PFSK-1 (cell line): Measurements from ENCODE around the gene ENTREP3.

Experiments used
- FOXP2 ChIP-seq: optimal IDR thresholded peaks from 2 replicates; pipeline ENCODE3; 2011; ENCODE audit warnings: borderline replicate concordance, control low read depth, inconsistent platforms; ENCODE audit not compliant: insufficient read depth; ENCODE audit errors: extremely low read length, extremely low read depth
- POLR2AphosphoS5 ChIP-seq: IDR thresholded peaks from 2 replicates; pipeline ENCODE4 v1.6.1; 2012; ENCODE audit warnings: low read depth, mild to moderate bottlenecking, control low read depth, low read length, moderate library complexity
- SIN3A ChIP-seq: IDR thresholded peaks from 2 replicates; pipeline ENCODE4 v1.6.1; 2012; ENCODE audit warnings: mild to moderate bottlenecking, low read length, moderate library complexity, borderline replicate concordance; ENCODE audit not compliant: insufficient read depth
- TAF1 ChIP-seq: IDR thresholded peaks from 2 replicates; pipeline ENCODE4 v1.6.1; 2012; ENCODE audit warnings: low read length, control low read depth, borderline replicate concordance; ENCODE audit not compliant: insufficient read depth
- TF ChIP-seq, protein P1 (sequence below), 2 experiments: IDR thresholded peaks; 2 replicates each; pipeline versions ENCODE4 v1.6.1 to v1.8.0; 2011 to 2012; ENCODE audit warnings: low read depth in 2 of 2, low read length in 2 of 2, control low read depth in 1 of 2, inconsistent platforms in 1 of 2, mild to moderate bottlenecking in 1 of 2, moderate library complexity in 1 of 2; ENCODE audit not compliant: insufficient read depth in 1 of 2

DNA sequence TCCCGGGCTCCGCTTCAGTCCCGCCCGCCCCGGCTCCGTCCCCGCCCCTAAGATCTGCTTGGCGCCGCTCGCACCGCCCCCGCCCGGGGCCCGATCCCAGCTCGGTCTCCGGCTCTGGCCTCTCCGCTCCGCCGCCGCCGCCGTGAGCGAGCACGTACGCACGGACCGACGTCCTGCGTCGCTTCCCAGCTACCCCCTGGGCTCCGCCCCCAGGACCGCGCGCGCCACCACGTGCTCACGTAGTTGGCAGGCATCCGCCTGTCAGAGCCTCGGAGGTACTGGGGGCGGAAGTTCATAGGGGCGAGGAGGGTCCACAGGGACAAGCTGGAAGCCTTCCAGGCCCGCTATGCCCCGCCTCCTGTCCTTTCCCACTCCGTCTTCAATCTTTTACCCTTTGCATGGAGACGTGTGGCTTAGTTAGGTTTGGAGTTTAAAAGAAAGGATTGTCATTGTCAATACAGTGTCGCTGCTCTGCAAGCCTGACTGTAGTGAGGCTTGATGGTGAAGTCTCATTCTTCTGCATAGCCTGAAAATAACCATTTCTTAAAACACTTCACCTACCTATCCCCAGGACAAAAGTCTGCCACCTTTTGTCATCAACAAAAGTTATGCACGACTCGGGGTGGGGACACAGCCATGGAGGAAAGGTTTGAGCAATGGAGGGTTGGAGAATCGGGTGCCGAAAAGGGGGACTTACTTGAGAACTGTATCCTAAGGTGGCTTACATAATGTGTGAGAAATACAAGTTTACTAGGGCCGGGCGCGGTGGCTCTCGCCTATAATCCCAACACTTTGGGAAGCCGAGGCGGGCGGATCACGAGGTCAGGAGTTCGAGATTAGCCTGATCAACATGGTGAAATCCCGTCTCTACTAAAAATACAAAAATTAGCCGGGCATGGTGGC is 18.3 kb upstream of the ENTREP3 start, which contains the start of gene CLK2:
- TF ChIP-seq FOXP2 (peak; percentile 96), SIN3A (peak; percentile 84; the same call in 1 of the 2 replicates), POLR2AphosphoS5 (peak; percentile 84), TAF1 (peak; percentile 67)
- TF ChIP-seq, protein P1, sequence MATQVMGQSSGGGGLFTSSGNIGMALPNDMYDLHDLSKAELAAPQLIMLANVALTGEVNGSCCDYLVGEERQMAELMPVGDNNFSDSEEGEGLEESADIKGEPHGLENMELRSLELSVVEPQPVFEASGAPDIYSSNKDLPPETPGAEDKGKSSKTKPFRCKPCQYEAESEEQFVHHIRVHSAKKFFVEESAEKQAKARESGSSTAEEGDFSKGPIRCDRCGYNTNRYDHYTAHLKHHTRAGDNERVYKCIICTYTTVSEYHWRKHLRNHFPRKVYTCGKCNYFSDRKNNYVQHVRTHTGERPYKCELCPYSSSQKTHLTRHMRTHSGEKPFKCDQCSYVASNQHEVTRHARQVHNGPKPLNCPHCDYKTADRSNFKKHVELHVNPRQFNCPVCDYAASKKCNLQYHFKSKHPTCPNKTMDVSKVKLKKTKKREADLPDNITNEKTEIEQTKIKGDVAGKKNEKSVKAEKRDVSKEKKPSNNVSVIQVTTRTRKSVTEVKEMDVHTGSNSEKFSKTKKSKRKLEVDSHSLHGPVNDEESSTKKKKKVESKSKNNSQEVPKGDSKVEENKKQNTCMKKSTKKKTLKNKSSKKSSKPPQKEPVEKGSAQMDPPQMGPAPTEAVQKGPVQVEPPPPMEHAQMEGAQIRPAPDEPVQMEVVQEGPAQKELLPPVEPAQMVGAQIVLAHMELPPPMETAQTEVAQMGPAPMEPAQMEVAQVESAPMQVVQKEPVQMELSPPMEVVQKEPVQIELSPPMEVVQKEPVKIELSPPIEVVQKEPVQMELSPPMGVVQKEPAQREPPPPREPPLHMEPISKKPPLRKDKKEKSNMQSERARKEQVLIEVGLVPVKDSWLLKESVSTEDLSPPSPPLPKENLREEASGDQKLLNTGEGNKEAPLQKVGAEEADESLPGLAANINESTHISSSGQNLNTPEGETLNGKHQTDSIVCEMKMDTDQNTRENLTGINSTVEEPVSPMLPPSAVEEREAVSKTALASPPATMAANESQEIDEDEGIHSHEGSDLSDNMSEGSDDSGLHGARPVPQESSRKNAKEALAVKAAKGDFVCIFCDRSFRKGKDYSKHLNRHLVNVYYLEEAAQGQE (IDR thresholded peaks at IDR 0.05; ENCODE audit: insufficient read depth in 1 of 2, low read depth in 2 of 2, low read length in 2 of 2) = peak in 1 of 2 experiments; percentile 11; a peak in 1 of 4 replicates
